Midbrain (tissue), 1 donor: ENCODE data around the gene CD3D.

Experiments
- DNase-seq: peaks from one replicate; lab custom pipeline; 2025; lab: John Stamatoyannopoulos, UW

The CD3D gene

GRCh38 chr11:118342503-118343161 is at the start of gene CD3D:
CD3D (minus strand) TSS chr11:118342705; CDS start chr11:118342607, 98 bp downstream.
- DNase-seq, result no peak

DNA sequence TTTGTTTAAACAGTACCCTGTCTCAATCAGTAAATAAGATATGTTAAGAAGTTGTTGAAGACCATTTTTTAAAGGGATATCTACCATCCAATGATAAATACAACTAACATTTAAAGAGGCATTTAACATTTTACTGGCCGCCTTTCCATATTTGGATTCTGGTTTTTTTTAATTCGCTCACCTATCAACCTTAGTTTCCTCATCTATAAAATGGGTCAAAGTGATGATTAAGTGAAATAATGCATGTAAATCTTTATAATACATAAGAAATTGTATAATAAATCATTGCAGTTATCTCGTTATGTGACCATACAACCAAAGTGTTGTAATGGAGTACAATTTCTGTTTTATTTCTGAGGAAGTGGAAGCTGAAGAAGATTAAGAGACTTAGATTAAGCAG is 41.2 kb upstream of the CD3D start:
- DNase-seq, result no peak

GRCh38 chr11:118382954-118383353 is 40.4 kb upstream of the CD3D start:
- no peak for DNase-seq

GRCh38 chr11:118380571-118380970 is 38.1 kb upstream of the CD3D start:
- no peak for DNase-seq

GRCh38 chr11:118379497-118379896 is 37.0 kb upstream of the CD3D start:
- no peak for DNase-seq

- no peak for DNase-seq
Observed at GRCh38 chr11:118375978-118376377, 33.5 kb upstream of the CD3D start.

DNA sequence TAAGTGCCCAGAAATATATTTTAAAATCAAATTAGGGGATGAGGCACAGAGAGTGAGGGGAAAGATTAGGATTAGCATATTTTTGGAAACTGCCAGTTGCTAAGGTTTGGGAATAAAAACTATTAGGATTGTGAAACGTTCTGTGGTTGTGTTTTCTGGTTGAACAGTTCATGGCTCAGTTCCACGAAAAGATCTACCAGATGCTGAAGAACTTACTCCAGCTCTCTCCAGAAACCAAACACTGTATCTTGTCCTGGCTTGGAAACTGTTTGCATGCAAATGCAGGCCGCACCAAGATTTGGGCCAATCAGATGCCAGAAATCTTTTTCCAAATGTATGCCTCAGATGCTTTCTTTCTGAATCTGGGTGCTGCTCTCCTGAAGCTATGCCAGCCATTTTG is 32.2 kb upstream of the CD3D start:
- no peak for DNase-seq

- no peak for DNase-seq
Observed at GRCh38 chr11:118373871-118374270, 31.4 kb upstream of the CD3D start.

GRCh38 chr11:118373263-118373662 is 30.8 kb upstream of the CD3D start:
- no peak for DNase-seq

GRCh38 chr11:118370774-118371173 is 28.3 kb upstream of the CD3D start:
- DNase-seq, result no peak

DNA sequence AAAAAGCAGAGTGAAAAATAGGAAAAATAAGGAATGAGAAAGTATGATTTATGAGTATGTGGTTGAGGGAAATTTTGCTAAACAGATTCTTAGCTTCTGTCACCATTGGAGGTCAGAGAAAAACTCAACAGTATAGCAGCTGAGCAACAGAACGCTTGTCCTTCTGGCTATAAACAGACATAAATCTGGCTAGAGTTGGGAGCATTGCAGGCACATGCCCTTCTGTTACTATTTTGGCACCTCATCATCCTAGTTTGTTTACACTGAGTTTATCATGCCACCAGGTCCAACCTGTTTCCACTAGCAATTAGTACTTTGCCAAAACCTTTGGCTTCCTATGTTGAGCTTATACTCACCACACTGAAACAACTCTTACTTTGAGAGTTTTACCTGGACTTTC is 23.8 kb upstream of the CD3D start:
- DNase-seq, result no peak

DNA sequence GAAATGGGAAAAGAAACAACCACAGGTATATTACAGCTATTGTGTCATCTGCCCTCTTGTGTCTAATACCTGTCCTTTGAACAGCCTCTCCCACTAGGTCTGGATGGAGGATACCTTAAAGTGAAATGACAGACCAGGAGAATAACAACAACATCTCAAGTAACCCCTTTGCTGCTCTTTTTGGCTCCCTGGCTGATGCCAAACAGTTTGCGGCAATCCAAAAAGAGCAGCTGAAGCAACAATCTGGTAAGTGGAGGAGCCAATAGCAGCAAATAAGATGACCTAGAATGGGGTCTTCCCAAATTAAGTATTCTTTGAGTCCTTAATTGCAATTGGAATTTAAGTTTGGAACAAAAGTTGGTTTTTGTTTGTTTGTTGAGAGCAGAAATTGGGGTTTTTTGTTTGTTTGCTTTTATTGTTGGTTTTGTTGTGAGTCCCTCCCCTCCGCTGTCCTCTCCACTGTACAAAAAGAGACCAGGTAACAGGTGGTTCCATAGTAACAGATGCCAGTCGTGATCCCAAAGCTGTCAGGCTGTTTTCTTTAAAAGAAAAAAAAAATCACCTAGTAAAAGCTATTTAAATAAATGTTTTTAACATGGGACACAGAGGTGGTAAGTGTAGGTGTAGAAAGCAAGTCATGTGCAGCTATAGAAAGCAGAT is 22.6 kb upstream of the CD3D start:
- no peak for DNase-seq

- peak; percentile 94 for DNase-seq
Observed at GRCh38 chr11:118359295-118359958, 16.9 kb upstream of the CD3D start, which contains the start of gene UBE4A. UBE4A (plus strand) TSS chr11:118359600; CDS start chr11:118365081, 5,481 bp downstream.

DNA sequence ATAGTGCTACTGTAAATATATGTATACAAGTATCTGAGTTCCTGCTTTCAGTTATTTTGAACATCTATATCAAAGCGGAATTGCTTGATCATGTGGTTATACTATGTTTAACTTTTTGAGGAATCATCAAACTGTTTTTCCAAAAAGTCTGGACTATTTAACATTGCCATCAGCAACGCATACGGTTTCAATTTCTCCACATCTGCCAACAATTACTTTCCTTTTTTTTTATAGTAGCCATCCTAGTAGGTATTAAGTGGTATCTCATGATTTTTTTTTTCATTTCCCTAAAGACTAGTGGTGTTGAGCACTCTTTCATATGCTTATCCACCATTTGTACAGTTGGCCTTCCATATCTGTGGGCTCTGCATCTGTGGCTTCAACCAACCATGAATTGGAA is 15.6 kb upstream of the CD3D start:
- DNase-seq, result no peak

GRCh38 chr11:118353084-118353710 is 10.7 kb upstream of the CD3D start:
- DNase-seq, result peak; percentile 6

- no peak for DNase-seq
Observed at GRCh38 chr11:118349475-118349874, 7.0 kb upstream of the CD3D start.

DNA sequence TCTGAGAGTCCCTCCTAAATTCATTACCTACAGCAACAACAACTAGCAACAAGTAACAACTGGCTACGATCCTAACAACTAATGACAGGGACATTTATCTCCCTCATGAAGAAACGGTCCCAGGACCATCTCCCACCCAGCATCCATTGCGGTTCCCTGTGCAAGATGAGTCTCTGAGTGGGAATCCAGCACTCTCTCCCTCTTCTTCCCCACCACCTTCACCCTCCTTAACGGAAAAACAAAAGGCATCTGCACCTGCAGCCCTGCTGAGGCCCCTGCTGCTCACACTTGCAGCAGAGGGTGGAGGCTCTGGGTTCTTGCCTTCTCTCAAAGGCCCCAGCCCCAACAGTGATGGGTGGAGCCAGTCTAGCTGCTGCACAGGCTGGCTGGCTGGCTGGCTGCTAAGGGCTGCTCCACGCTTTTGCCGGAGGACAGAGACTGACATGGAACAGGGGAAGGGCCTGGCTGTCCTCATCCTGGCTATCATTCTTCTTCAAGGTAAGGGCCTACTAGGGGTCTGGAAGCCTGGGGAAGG is 1.5 kb upstream of the CD3D start, which contains the start of gene CD3G:
CD3G (plus strand) TSS at position 364 of the 535 bp plus-strand sequence; CDS start at position 444, 80 bp downstream.
- no peak for DNase-seq

DNA sequence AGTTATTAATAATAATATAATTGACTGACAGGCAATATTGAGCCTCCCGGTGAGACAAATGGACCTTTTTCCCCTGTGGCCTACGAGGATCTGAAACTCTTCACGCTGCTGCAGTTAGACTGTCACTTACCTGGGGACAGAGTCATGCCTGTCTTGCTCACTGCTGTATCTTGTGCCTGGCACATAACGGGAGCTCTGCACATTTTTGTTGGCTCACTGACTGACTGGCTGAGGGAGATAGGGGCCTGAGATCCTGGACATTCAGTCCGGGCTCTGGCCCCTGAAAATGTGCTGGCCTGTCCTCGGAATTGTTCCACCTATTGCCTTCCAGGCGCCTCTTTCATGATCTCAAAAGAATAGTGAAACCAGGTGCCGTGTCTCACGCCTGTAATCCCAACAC is 743 bp upstream of the CD3D start:
- DNase-seq, result no peak

- DNase-seq, result no peak
Observed at GRCh38 chr11:118341815-118342489, 553 bp downstream of the CD3D start.

DNA sequence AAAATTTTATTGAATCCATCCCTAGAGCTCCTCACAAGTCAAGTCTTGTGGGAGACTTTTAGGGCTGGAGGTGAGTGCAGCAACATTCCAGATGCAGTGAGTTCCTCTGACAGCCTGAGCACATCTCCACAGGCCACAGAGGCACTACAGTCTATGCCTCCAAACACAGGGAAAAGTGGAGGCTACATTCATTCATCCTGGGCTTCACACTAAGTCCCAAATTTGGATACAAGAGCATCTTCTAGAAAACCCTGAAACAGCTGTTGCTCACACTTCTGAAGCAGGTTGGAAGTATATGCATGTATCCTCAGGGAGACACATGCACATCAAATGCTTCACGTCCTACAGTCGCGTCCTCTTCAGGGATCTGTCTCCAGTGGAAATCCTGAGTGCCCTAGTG is 1.2 kb downstream of the CD3D start:
- no peak for DNase-seq

DNA sequence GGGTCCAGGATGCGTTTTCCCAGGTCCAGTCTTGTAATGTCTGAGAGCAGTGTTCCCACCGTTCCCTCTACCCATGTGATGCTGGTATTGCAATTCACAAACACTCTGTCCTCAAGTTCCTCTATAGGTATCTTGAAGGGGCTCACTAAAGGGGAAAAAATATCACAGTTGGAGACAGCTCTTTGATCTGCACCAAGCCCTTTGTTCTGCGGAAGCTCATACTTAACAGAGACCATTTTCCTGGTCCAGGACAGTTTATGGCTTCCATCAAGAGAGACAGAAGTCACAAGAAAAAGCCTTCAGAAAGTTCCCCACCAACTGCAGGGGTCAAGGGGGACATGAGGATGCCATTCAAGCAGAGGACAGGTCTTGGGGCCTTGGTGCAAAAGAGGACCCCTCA is 2.1 kb downstream of the CD3D start:
- no peak for DNase-seq
